Measurements from ENCODE around the gene RBBP5.

The RBBP5 gene

GRCh38 chr1:205038132-205038786 lies 83.5 kb downstream of the RBBP5 start:
- Histone ChIP-seq H3K27me3 (ENCODE audit: control insufficient read depth, insufficient read depth, low read length) (peaks cover 6% of the 10 kb centered on the region; the same call in 1 of the 2 replicates), H3K4me3 (ENCODE audit: low read length) (no peak overlapping the region), H3K9me3 (ENCODE audit: control insufficient read depth, insufficient read depth, low read length) (no peaks in the 10 kb centered on the region), H3K36me3 (ENCODE audit: control insufficient read depth, insufficient read depth, low read length) (no peaks in the 10 kb centered on the region), H3K27ac (ENCODE audit: low read length) (no peak overlapping the region), H3K4me1 (ENCODE audit: control insufficient read depth, insufficient read depth, low read length) (no peaks in the 10 kb centered on the region)
- no CpG with 5 or more reads among the region's 6 CpGs for WGBS (ENCODE audit: insufficient coverage, insufficient read length)
- no peak for DNase-seq (ENCODE audit: low read depth, low spot score)

GRCh38 chr1:205037539-205037938 lies 84.2 kb downstream of the RBBP5 start:
- Histone ChIP-seq H3K4me3 (ENCODE audit: low read length) (no peak overlapping the region), H3K36me3 (ENCODE audit: control insufficient read depth, insufficient read depth, low read length) (no peaks in the 10 kb centered on the region), H3K27me3 (ENCODE audit: control insufficient read depth, insufficient read depth, low read length) (peaks cover 5% of the 10 kb centered on the region; the same call in 1 of the 2 replicates), H3K27ac (ENCODE audit: low read length) (no peak overlapping the region), H3K4me1 (ENCODE audit: control insufficient read depth, insufficient read depth, low read length) (no peaks in the 10 kb centered on the region), H3K9me3 (ENCODE audit: control insufficient read depth, insufficient read depth, low read length) (no peaks in the 10 kb centered on the region)
- no peak for DNase-seq (ENCODE audit: low read depth, low spot score)
- WGBS (ENCODE audit: insufficient coverage, insufficient read length), result no CpG with 5 or more reads among the region's 9 CpGs
